ENCODE results near the gene PTS. TPM values are rescaled to one million over a fixed set of nuclear protein-coding genes. Genes with fewer than 3 reads are reported as not detected.
A peak's percentile ranks its signal among the peaks of the same experiment; 100 is the strongest.

The PTS gene
- total RNA-seq, 1 donor from 2014 or later: 49.6 TPM

- Mint-ChIP-seq H3K4me3 (ENCODE audit: low read depth) (no peak overlapping the region), H3K36me3 (ENCODE audit: insufficient read depth) (no peaks in the 10 kb centered on the region), H3K4me1 (ENCODE audit: low read depth) (peaks cover 4% of the 10 kb centered on the region), H3K9me3 (ENCODE audit: low read depth) (no peaks in the 10 kb centered on the region), H3K27ac (no peak overlapping the region), H3K27me3 (peaks cover 3% of the 10 kb centered on the region)
- no peak for TF ChIP-seq CTCF (IDR thresholded peaks at IDR 0.05; ENCODE audit: unreplicated experiment)
- no peak for DNase-seq (ENCODE audit: low spot score, unreplicated experiment)
These were observed 4.9 kb upstream of the PTS start for GRCh38 chr11:112221274-112221835.

GRCh38 chr11:112222303-112222702, 3.9 kb upstream of the PTS start:
- no peak for TF ChIP-seq CTCF (IDR thresholded peaks at IDR 0.05; ENCODE audit: unreplicated experiment)
- Mint-ChIP-seq H3K27ac (no peak overlapping the region), H3K9me3 (ENCODE audit: low read depth) (no peaks in the 10 kb centered on the region), H3K36me3 (ENCODE audit: insufficient read depth) (no peaks in the 10 kb centered on the region), H3K4me3 (ENCODE audit: low read depth) (no peak overlapping the region), H3K27me3 (peaks cover 3% of the 10 kb centered on the region), H3K4me1 (ENCODE audit: low read depth) (peaks cover 4% of the 10 kb centered on the region)
- no peak for DNase-seq (ENCODE audit: low spot score, unreplicated experiment)

- DNase-seq (ENCODE audit: low spot score, unreplicated experiment): no peak
- H3K4me3 Mint-ChIP-seq (ENCODE audit: low read depth): no peak overlapping the region
- no peaks in the 10 kb centered on the region for H3K36me3 Mint-ChIP-seq (ENCODE audit: insufficient read depth)
- no peaks in the 10 kb centered on the region for H3K9me3 Mint-ChIP-seq (ENCODE audit: low read depth)
- no peak overlapping the region for H3K27ac Mint-ChIP-seq
- peaks cover 3% of the 10 kb centered on the region for H3K27me3 Mint-ChIP-seq
- no peak for TF ChIP-seq CTCF (IDR thresholded peaks at IDR 0.05; ENCODE audit: unreplicated experiment)
- H3K4me1 Mint-ChIP-seq (ENCODE audit: low read depth): peaks cover 6% of the 10 kb centered on the region
These were observed 3.1 kb upstream of the PTS start for GRCh38 chr11:112223121-112223520.

GRCh38 chr11:112223754-112224532, 2.3 kb upstream of the PTS start:
- TF ChIP-seq CTCF (IDR thresholded peaks at IDR 0.05; ENCODE audit: unreplicated experiment): no peak
- no peak overlapping the region for H3K4me3 Mint-ChIP-seq (ENCODE audit: low read depth)
- H3K27ac Mint-ChIP-seq: no peak overlapping the region
- H3K9me3 Mint-ChIP-seq (ENCODE audit: low read depth): no peaks in the 10 kb centered on the region
- peaks cover 3% of the 10 kb centered on the region for H3K27me3 Mint-ChIP-seq
- no peaks in the 10 kb centered on the region for H3K36me3 Mint-ChIP-seq (ENCODE audit: insufficient read depth)
- H3K4me1 Mint-ChIP-seq (ENCODE audit: low read depth): peaks cover 7% of the 10 kb centered on the region
- DNase-seq (ENCODE audit: low spot score, unreplicated experiment): no peak

- Mint-ChIP-seq H3K9me3 (ENCODE audit: low read depth) (no peaks in the 10 kb centered on the region), H3K4me1 (ENCODE audit: low read depth) (peaks cover 7% of the 10 kb centered on the region)
These were observed 521 bp upstream of the PTS start for GRCh38 chr11:112225753-112226061.

More at GRCh38 chr11:112225753-112226061, 521 bp upstream of the PTS start:
- peaks cover 3% of the 10 kb centered on the region for H3K27me3 Mint-ChIP-seq
- H3K36me3 Mint-ChIP-seq (ENCODE audit: insufficient read depth): no peaks in the 10 kb centered on the region
- H3K27ac Mint-ChIP-seq: peak overlapping the region; percentile 97
- DNase-seq (ENCODE audit: low spot score, unreplicated experiment): no peak
- peak overlapping the region; percentile 91 for H3K4me3 Mint-ChIP-seq (ENCODE audit: low read depth)
- no peak for TF ChIP-seq CTCF (IDR thresholded peaks at IDR 0.05; ENCODE audit: unreplicated experiment)

All from progenitor cell of endocrine pancreas (in vitro differentiated cells).